Neuronal stem cell (in vitro differentiated cells): ENCODE results near the gene MDFIC. TPM values are rescaled to one million over a fixed set of nuclear protein-coding genes. Genes with fewer than 3 reads are reported as not detected.

Experiments used
- DNase-seq: peaks from one replicate; pipeline ENCODE4 v3.0.0-alpha.2; 2013; ENCODE audit warnings: low spot score
- H2AFZ ChIP-seq: one replicate; pipeline ENCODE4 v1.6.1; 2013; ENCODE audit warnings: mild to moderate bottlenecking, low read length, inconsistent platforms
- H2AK5ac ChIP-seq: 2 replicates; pipeline ENCODE4 v1.6.1; 2013; ENCODE audit warnings: low read depth, mild to moderate bottlenecking, inconsistent platforms, low read length, moderate library complexity, mixed read lengths
- H2BK120ac ChIP-seq: 2 replicates; pipeline ENCODE4 v1.6.1; 2013; ENCODE audit warnings: low read depth, mild to moderate bottlenecking, inconsistent platforms, low read length, moderate library complexity, mixed read lengths
- H2BK12ac ChIP-seq: one replicate; pipeline ENCODE4 v1.6.1; 2013; ENCODE audit warnings: low read length, inconsistent platforms
- H2BK15ac ChIP-seq: 2 replicates; pipeline ENCODE4 v1.6.1; 2013; ENCODE audit warnings: mild to moderate bottlenecking, low read length, inconsistent platforms, mixed read lengths
- H2BK5ac ChIP-seq: one replicate; pipeline ENCODE4 v1.6.1; 2013; ENCODE audit warnings: inconsistent platforms, mild to moderate bottlenecking, low read length, moderate library complexity
- H3K14ac ChIP-seq: one replicate; pipeline ENCODE4 v1.6.1; 2013; ENCODE audit warnings: low read length, inconsistent platforms
- H3K18ac ChIP-seq: 2 replicates; pipeline ENCODE4 v1.6.1; 2013; ENCODE audit warnings: low read length, inconsistent platforms
- H3K23ac ChIP-seq: 2 replicates; pipeline ENCODE4 v1.6.1; 2013; ENCODE audit warnings: low read depth, mild to moderate bottlenecking, mixed read lengths, low read length, inconsistent platforms; ENCODE audit not compliant: poor library complexity
- H3K27ac ChIP-seq: replicated peaks from 3 replicates; pipeline ENCODE4 v1.5.1; 2013; ENCODE audit warnings: low read length, inconsistent platforms
- H3K27me3 ChIP-seq, 3 experiments: 2 replicates each; pipeline ENCODE4 v1.6.1; 2013; ENCODE audit warnings: low read length in 3 of 3, mild to moderate bottlenecking in 2 of 3, inconsistent platforms in 1 of 3, low read depth in 1 of 3, mixed read lengths in 1 of 3, moderate library complexity in 1 of 3; ENCODE audit not compliant: control insufficient read depth in 3 of 3, insufficient read depth in 3 of 3
- H3K36me3 ChIP-seq, 2 donors: replicated peaks in 1 of 2; 2 replicates each; pipeline ENCODE4 v1.6.1; 2013; ENCODE audit warnings: low read length in 2 of 2; ENCODE audit not compliant: control insufficient read depth in 2 of 2, insufficient read depth in 2 of 2
- H3K4ac ChIP-seq: 2 replicates; pipeline ENCODE4 v1.6.1; 2013; ENCODE audit warnings: inconsistent platforms, mild to moderate bottlenecking, low read length, moderate library complexity
- H3K4me1 ChIP-seq, 2 donors: 1 replicate in 1 of 2; 2 replicates in 1 of 2; pipeline ENCODE4 v1.6.1; 2013; ENCODE audit warnings: low read length in 2 of 2, low read depth in 1 of 2; ENCODE audit not compliant: control insufficient read depth in 2 of 2, insufficient read depth in 1 of 2
- H3K4me2 ChIP-seq: one replicate; pipeline ENCODE4 v1.6.1; 2013; ENCODE audit warnings: mild to moderate bottlenecking, low read length, inconsistent platforms; ENCODE audit not compliant: insufficient read depth, poor library complexity, severe bottlenecking
- H3K4me3 ChIP-seq, 2 donors: 2 replicates each; pipeline ENCODE4 v1.5.1; 2013; ENCODE audit warnings: low read length in 2 of 2, mild to moderate bottlenecking in 2 of 2, inconsistent platforms in 1 of 2, moderate library complexity in 1 of 2
- H3K79me1 ChIP-seq: one replicate; pipeline ENCODE4 v1.6.1; 2013; ENCODE audit warnings: low read depth, mild to moderate bottlenecking, inconsistent platforms, low read length, moderate library complexity
- H3K9ac ChIP-seq: one replicate; pipeline ENCODE4 v1.6.1; 2013; ENCODE audit warnings: mild to moderate bottlenecking, low read depth, low read length, inconsistent platforms; ENCODE audit not compliant: poor library complexity
- H3K9me3 ChIP-seq, 2 donors: replicated peaks in 1 of 2; 2 replicates each; pipeline versions ENCODE3 to v1.6.1; 2013; ENCODE audit warnings: low read length in 2 of 2, mild to moderate bottlenecking in 2 of 2, inconsistent platforms in 1 of 2, low read depth in 1 of 2, mixed read lengths in 1 of 2, moderate library complexity in 1 of 2; ENCODE audit not compliant: control insufficient read depth in 2 of 2, insufficient read depth in 1 of 2
- H4K8ac ChIP-seq: one replicate; pipeline ENCODE4 v1.6.1; 2013; ENCODE audit warnings: low read depth, mild to moderate bottlenecking, inconsistent platforms, low read length, moderate library complexity
- H4K91ac ChIP-seq: one replicate; pipeline ENCODE4 v1.6.1; 2013; ENCODE audit warnings: low read length, low read depth, mild to moderate bottlenecking, inconsistent platforms; ENCODE audit not compliant: poor library complexity
- WGBS, 2 donors: extraction: QIAGEN DNeasy Blood & Tissue Kit; methylation state at CpG; one replicate each; pipeline ENCODE4 v1.1.7; 2013; ENCODE audit warnings: missing lambda C conversion rate in 2 of 2, mixed read lengths in 1 of 2; ENCODE audit not compliant: insufficient read length in 2 of 2, insufficient replicate concordance in 1 of 2; ENCODE audit errors: extremely low coverage in 2 of 2; 5-methylcytosine and 5-hydroxymethylcytosine counted together
- polyA plus RNA-seq, 2 experiments: library from polyadenylated mRNA; stranded (reverse); fragments of 200-250 nt; gene quantifications; one replicate each; pipeline ENCODE4 v1.2.3, GENCODE V29; 2013

MDFIC gene, protein sequence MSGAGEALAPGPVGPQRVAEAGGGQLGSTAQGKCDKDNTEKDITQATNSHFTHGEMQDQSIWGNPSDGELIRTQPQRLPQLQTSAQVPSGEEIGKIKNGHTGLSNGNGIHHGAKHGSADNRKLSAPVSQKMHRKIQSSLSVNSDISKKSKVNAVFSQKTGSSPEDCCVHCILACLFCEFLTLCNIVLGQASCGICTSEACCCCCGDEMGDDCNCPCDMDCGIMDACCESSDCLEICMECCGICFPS
- polyA plus RNA-seq (2013, experiment 1 of 2) = 11.9 TPM
- 12.3 TPM for polyA plus RNA-seq (2013, experiment 2 of 2)

DNA sequence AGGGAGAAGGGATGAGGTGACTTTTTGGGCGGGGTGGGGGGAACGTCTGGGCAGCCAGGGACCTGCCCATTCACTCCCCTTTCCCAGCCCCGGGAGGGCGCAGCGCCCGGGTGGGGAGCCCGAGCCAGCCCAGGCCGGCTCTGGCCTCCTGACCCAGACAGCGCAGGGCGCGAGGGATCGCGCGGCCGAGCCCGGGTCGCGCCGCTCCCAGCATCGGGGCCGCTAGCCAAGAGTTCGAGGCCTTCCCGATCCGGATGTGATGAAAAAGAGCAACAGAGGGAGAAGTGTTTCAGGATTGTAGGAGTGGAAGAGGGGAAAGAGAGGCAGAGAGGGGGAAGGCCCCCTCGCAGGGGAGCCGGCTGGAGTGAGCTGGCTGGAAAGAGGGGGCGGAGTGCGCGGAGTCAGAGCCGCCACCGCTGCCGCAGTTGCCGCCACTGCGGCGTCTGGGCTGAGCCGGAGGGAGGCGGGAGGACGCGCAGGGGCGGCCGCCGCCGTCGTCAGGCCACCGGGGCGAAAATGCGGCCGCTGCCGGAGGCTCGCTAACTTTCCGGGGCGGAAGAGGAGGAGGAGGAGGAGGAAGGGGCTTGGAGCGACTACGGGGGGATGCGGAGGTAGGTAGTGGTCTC lies at the start of gene MDFIC:
MDFIC (plus strand) TSS at position 69 of the 626 bp plus-strand sequence. CDS start 940 bp downstream, outside the sequence.
- H3K14ac ChIP-seq = no peak within 1 kb of the TSS
- peak within 1 kb of the TSS; percentile 9 for H2BK120ac ChIP-seq
- peak; percentile 43 for DNase-seq
- WGBS, 2 donors = no CpG with 5 or more reads among the region's 55 CpGs
- H3K27ac ChIP-seq = peak within 1 kb of the TSS; percentile 20
- peak within 1 kb of the TSS; percentile 70 for H4K8ac ChIP-seq
- H3K79me1 ChIP-seq = no peaks in the 10 kb centered on the region
- peak within 1 kb of the TSS; percentile 90 for H2BK15ac ChIP-seq
- H2BK12ac ChIP-seq = peak within 1 kb of the TSS; percentile 42
- H3K27me3 ChIP-seq = no peaks in the 10 kb centered on the region
- H3K4me3 ChIP-seq = peak within 1 kb of the TSS; percentile 69 to 82
- H3K36me3 ChIP-seq = peaks cover 0 to 7% of the 10 kb centered on the region in 2 donors
- H2BK5ac ChIP-seq = no peak within 1 kb of the TSS
- H3K9ac ChIP-seq = peak within 1 kb of the TSS; percentile 90
- peak within 1 kb of the TSS; percentile 40 for H2AK5ac ChIP-seq
- peak within 1 kb of the TSS; percentile 96 for H2AFZ ChIP-seq
- H3K4me1 ChIP-seq = peaks cover 0 to 3% of the 10 kb centered on the region in 2 donors
- peak within 1 kb of the TSS; percentile 77 for H3K23ac ChIP-seq
- peak within 1 kb of the TSS; percentile 85 for H3K4me2 ChIP-seq
- peak within 1 kb of the TSS; percentile 96 for H3K18ac ChIP-seq
- H4K91ac ChIP-seq = no peak within 1 kb of the TSS
- no peak within 1 kb of the TSS for H3K4ac ChIP-seq
- no peaks in the 10 kb centered on the region for H3K9me3 ChIP-seq

DNA sequence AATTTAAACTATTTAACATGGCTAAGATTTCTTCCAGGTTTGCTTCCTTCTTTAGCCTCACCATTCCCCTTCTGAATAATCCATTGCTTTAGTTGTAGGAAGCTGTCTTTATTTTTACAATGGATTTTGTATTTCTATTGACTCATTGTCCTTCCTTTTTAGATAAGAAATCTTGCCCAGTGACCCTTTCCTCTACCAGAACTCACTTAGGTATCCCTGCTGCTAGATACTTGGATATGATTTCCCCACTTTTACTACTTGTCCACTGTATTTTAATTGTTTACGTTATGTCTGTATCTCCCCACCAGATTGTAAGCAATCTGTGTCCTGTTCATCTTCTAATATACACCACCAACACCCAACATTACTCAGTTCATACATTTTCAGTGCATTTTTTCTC lies 47.7 kb upstream of the MDFIC start:
- Histone ChIP-seq H4K8ac (no peak overlapping the region), H3K23ac (no peak overlapping the region), H3K36me3 (no peaks in the 10 kb centered on the region), H3K9me3 (peaks cover 0 to 7% of the 10 kb centered on the region in 2 donors), H2BK15ac (no peak overlapping the region), H3K27me3 (no peaks in the 10 kb centered on the region), H2BK12ac (no peak overlapping the region), H3K4me2 (no peak overlapping the region), H4K91ac (no peak overlapping the region), H3K79me1 (no peaks in the 10 kb centered on the region), H2BK5ac (no peak overlapping the region), H3K18ac (no peak overlapping the region), H3K4me1 (no peaks in the 10 kb centered on the region), H2AK5ac (no peak overlapping the region), H3K4ac (no peak overlapping the region), H3K27ac (no peak overlapping the region), H2AFZ (peak overlapping the region; percentile 48), H3K4me3 (no peak overlapping the region), H2BK120ac (no peak overlapping the region), H3K9ac (no peak overlapping the region), H3K14ac (no peak overlapping the region)
- no CpG with 5 or more reads among the region's 1 CpG for WGBS, 2 donors
- DNase-seq = no peak

DNA sequence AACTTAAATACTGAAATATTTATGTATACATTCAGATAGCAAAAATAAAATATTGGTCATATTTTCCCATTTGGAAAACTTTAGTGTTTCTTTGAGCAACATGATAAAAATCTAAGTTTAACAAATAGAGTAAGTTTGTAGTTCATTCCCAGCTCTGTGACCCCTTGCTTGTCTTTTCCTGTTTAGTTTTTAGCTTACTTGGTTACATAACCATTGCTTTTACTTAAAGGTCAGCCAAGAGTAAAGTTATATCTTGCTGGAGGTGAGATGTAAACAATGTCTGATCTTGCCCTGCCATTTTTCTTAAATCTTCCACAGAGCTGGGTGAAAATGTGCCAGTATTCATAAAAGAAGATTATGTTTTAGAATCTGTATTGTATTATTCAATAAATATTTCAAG lies 46.7 kb upstream of the MDFIC start:
- H3K79me1 ChIP-seq = no peaks in the 10 kb centered on the region
- H2BK120ac ChIP-seq = no peak overlapping the region
- no peak overlapping the region for H2AK5ac ChIP-seq
- no peak overlapping the region for H2BK5ac ChIP-seq
- H2BK15ac ChIP-seq = no peak overlapping the region
- H3K14ac ChIP-seq = no peak overlapping the region
- peaks cover 0 to 12% of the 10 kb centered on the region in 2 donors for H3K9me3 ChIP-seq
- H3K27ac ChIP-seq = no peak overlapping the region
- H3K4me3 ChIP-seq = no peak overlapping the region
- no peaks in the 10 kb centered on the region for H3K4me1 ChIP-seq
- no peak for DNase-seq
- no peak overlapping the region for H4K8ac ChIP-seq
- no peaks in the 10 kb centered on the region for H3K36me3 ChIP-seq
- no peak overlapping the region for H3K18ac ChIP-seq
- no peak overlapping the region for H2AFZ ChIP-seq
- no peak overlapping the region for H2BK12ac ChIP-seq
- no peak overlapping the region for H3K9ac ChIP-seq
- H3K27me3 ChIP-seq = no peaks in the 10 kb centered on the region
- H3K23ac ChIP-seq = no peak overlapping the region
- H4K91ac ChIP-seq = no peak overlapping the region
- H3K4ac ChIP-seq = no peak overlapping the region
- H3K4me2 ChIP-seq = no peak overlapping the region

DNA sequence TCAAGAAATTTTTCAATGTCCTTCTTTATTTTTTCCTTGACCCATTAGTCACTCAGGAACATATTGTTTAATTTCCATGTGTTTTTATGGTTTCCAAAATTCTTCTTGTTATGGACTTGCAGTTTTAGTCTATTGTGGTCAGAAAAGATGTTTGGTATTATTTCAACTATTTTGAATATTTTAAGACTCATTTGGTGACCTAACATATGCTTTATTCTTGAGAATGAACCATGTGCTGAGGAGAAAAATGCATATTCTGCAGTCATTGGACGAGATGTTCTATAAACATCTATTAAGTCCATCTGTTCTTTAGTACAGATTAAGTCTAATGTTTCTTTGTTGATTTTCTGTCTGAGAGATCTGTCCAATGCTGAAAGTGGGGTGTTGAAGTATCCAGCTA lies 42.3 kb upstream of the MDFIC start:
- H2BK5ac ChIP-seq = no peak overlapping the region
- H3K4me3 ChIP-seq = no peak overlapping the region
- WGBS, 2 donors = no CpG with 5 or more reads among the region's 1 CpG
- H3K14ac ChIP-seq = no peak overlapping the region
- H3K9ac ChIP-seq = no peak overlapping the region
- no peak overlapping the region for H2AFZ ChIP-seq
- no peaks in the 10 kb centered on the region for H3K27me3 ChIP-seq
- no peaks in the 10 kb centered on the region for H3K4me1 ChIP-seq
- peaks cover 0 to 12% of the 10 kb centered on the region in 2 donors for H3K9me3 ChIP-seq
- H3K79me1 ChIP-seq = no peaks in the 10 kb centered on the region
- no peak overlapping the region for H3K4ac ChIP-seq
- no peak overlapping the region for H3K18ac ChIP-seq
- no peak overlapping the region for H3K4me2 ChIP-seq
- no peak overlapping the region for H2BK15ac ChIP-seq
- no peak overlapping the region for H4K8ac ChIP-seq
- H4K91ac ChIP-seq = no peak overlapping the region
- H3K23ac ChIP-seq = no peak overlapping the region
- no peak overlapping the region for H2BK120ac ChIP-seq
- H3K27ac ChIP-seq = no peak overlapping the region
- DNase-seq = no peak
- no peaks in the 10 kb centered on the region for H3K36me3 ChIP-seq
- no peak overlapping the region for H2AK5ac ChIP-seq
- no peak overlapping the region for H2BK12ac ChIP-seq
